GM21423 (cell line): Measurements from ENCODE around the gene ART3.
A peak's percentile ranks its signal among the peaks of the same experiment; 100 is the strongest.
"Not testable (repeated sequence)": the region's sequence is repeated elsewhere in the genome, so short reads cannot be mapped to it uniquely, and the experiment has no call there.

Experiments used
- ATAC-seq: cut with Tn5 transposase; IDR thresholded peaks from one replicate; pipeline ENCODE4 v1.9.1; 2021; ENCODE audit warnings: mild to moderate bottlenecking, moderate library complexity; ENCODE audit not compliant: unreplicated experiment

ART3 gene

GRCh38 chr4:76074468-76074867 lies at the start of gene ART3:
ART3 (plus strand) TSS chr4:76074709; CDS start chr4:76075890, 1,181 bp downstream.
- no peak for ATAC-seq

GRCh38 chr4:76028350-76028765 lies 46.2 kb upstream of the ART3 start:
- ATAC-seq, result no peak

- no peak for ATAC-seq
Observed at GRCh38 chr4:76029300-76029699, 45.2 kb upstream of the ART3 start.

GRCh38 chr4:76035141-76035540 lies 39.4 kb upstream of the ART3 start:
- no peak for ATAC-seq

GRCh38 chr4:76035799-76036380 lies 38.6 kb upstream of the ART3 start, which contains the start of gene CXCL11:
CXCL11 (minus strand) TSS chr4:76036070; CDS start chr4:76035987, 83 bp downstream.
- no peak for ATAC-seq

GRCh38 chr4:76036855-76037254 lies 37.7 kb upstream of the ART3 start:
- ATAC-seq, result no peak

- not testable (repeated sequence) for ATAC-seq
Observed at GRCh38 chr4:76042241-76042998, 32.1 kb upstream of the ART3 start.

GRCh38 chr4:76043306-76043705 lies 31.2 kb upstream of the ART3 start:
- ATAC-seq, result not testable (repeated sequence)

- not testable (repeated sequence) for ATAC-seq
Observed at GRCh38 chr4:76044686-76045085, 29.8 kb upstream of the ART3 start.

- ATAC-seq, result not testable (repeated sequence)
Observed at GRCh38 chr4:76049860-76050416, 24.6 kb upstream of the ART3 start.

GRCh38 chr4:76050560-76051050 lies 23.9 kb upstream of the ART3 start:
- not testable (repeated sequence) for ATAC-seq

- no peak for ATAC-seq
Observed at GRCh38 chr4:76053730-76054129, 20.8 kb upstream of the ART3 start.

GRCh38 chr4:76055016-76055415 lies 19.5 kb upstream of the ART3 start:
- peak; percentile 97 for ATAC-seq

- ATAC-seq, result no peak
Observed at GRCh38 chr4:76055421-76055820, 19.1 kb upstream of the ART3 start.

- ATAC-seq, result no peak
Observed at GRCh38 chr4:76058302-76058701, 16.2 kb upstream of the ART3 start.

- ATAC-seq, result no peak
Observed at GRCh38 chr4:76058888-76059426, 15.6 kb upstream of the ART3 start.

- ATAC-seq, result no peak
Observed at GRCh38 chr4:76059750-76060149, 14.8 kb upstream of the ART3 start.

- no peak for ATAC-seq
Observed at GRCh38 chr4:76060506-76060905, 14.0 kb upstream of the ART3 start.

- no peak for ATAC-seq
Observed at GRCh38 chr4:76061421-76061820, 13.1 kb upstream of the ART3 start.

GRCh38 chr4:76061982-76062381 lies 12.5 kb upstream of the ART3 start:
- peak; percentile 76 for ATAC-seq

GRCh38 chr4:76066546-76066945 lies 8.0 kb upstream of the ART3 start:
- no peak for ATAC-seq
